ENCODE results near the gene CKLF. TPM values are rescaled to one million over a fixed set of nuclear protein-coding genes. Genes with fewer than 3 reads are reported as not detected.

Gene CKLF
- polyA plus RNA-seq, 3 donors, result 285 to 430 (median 374) TPM

DNA sequence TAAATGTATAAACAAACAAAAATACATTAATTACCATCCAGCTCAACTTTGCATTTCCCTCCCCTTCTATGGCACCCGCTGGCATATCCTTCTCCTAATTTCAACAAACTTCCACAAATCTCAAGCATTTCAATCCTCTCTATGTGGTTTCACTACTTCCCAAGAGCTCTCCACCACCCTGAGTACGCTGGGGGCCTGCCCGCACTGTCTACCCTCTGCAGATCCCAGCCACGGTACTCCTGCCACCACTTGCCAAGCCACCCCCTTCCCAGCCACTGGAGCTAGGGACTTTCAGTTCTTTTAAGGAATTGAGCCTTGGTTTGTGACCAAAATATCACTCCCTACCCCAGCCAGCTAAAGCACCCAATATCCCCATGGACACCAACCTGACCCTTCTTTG, 4.3 kb upstream of the CKLF start:
- no peaks in the 10 kb centered on the region for H3K27me3 ChIP-seq (ENCODE audit: control insufficient read depth in 2 of 2, insufficient read depth in 2 of 2, low read length in 2 of 2)
- Mint-ChIP-seq H3K4me3 (peak overlapping the region; percentile 85 to 95), H3K36me3 (peaks cover 28 to 41% of the 10 kb centered on the region in 2 donors), H3K9me3 (no peaks in the 10 kb centered on the region), H3K27me3 (ENCODE audit: low read depth in 3 of 3) (no peaks in the 10 kb centered on the region), H3K4me1 (peaks cover 76% of the 10 kb centered on the region), H3K27ac (peak overlapping the region; percentile 80 to 94 (median 89))
- H3K4me2 ChIP-seq (replicated peaks; ENCODE audit: extremely low read depth, low read length, poor library complexity, severe bottlenecking), result peak overlapping the region; percentile 88
- H3K9me3 ChIP-seq (replicated peaks in 1 of 2; ENCODE audit: control insufficient read depth in 1 of 2, insufficient read depth in 1 of 2, low read length in 2 of 2), result no peaks in the 10 kb centered on the region
- peak overlapping the region; percentile 86 for H3K9ac ChIP-seq (ENCODE audit: insufficient read depth, low read length, poor library complexity, severe bottlenecking)
- H3K79me2 ChIP-seq (ENCODE audit: insufficient read depth, low read length), result peaks cover 44% of the 10 kb centered on the region
- WGBS (ENCODE audit: insufficient coverage), result 64% methylated on average over 4 of the region's 4 CpGs
- peak overlapping the region; percentile 84 for H2AFZ ChIP-seq (ENCODE audit: insufficient read depth, low read depth, low read length, poor library complexity, severe bottlenecking)
- DNase-seq, result no peak
- H3K4me3 ChIP-seq (replicated peaks in 1 of 3; ENCODE audit: low read depth in 2 of 3, low read length in 3 of 3), result peak overlapping the region in 1 of 3 experiments; percentile 90
- H3K36me3 ChIP-seq (replicated peaks in 1 of 2; ENCODE audit: control insufficient read depth in 1 of 2, insufficient read depth in 2 of 2, low read length in 2 of 2), result peaks cover 0 to 5% of the 10 kb centered on the region in 2 donors
- TF ChIP-seq, protein P1, sequence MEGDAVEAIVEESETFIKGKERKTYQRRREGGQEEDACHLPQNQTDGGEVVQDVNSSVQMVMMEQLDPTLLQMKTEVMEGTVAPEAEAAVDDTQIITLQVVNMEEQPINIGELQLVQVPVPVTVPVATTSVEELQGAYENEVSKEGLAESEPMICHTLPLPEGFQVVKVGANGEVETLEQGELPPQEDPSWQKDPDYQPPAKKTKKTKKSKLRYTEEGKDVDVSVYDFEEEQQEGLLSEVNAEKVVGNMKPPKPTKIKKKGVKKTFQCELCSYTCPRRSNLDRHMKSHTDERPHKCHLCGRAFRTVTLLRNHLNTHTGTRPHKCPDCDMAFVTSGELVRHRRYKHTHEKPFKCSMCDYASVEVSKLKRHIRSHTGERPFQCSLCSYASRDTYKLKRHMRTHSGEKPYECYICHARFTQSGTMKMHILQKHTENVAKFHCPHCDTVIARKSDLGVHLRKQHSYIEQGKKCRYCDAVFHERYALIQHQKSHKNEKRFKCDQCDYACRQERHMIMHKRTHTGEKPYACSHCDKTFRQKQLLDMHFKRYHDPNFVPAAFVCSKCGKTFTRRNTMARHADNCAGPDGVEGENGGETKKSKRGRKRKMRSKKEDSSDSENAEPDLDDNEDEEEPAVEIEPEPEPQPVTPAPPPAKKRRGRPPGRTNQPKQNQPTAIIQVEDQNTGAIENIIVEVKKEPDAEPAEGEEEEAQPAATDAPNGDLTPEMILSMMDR (IDR thresholded peaks at IDR 0.05), result no peak
- peaks cover 75 to 83% of the 10 kb centered on the region in 2 donors for H3K4me1 ChIP-seq (ENCODE audit: control insufficient read depth in 1 of 2, insufficient read depth in 2 of 2, low read length in 2 of 2)
- intact Hi-C loops (cut with micrococcal nuclease), result loop anchor here in 1 of 2 donors (5.0 kb wide), 1 partner anchor 39 kb away; no protein-coding TSS in a partner anchor
- H4K20me1 ChIP-seq (ENCODE audit: insufficient read depth, low read length), result no peaks in the 10 kb centered on the region
- H3K27ac ChIP-seq (ENCODE audit: low read depth in 1 of 2, low read length in 2 of 2), result peak overlapping the region; percentile 54 to 86

DNA sequence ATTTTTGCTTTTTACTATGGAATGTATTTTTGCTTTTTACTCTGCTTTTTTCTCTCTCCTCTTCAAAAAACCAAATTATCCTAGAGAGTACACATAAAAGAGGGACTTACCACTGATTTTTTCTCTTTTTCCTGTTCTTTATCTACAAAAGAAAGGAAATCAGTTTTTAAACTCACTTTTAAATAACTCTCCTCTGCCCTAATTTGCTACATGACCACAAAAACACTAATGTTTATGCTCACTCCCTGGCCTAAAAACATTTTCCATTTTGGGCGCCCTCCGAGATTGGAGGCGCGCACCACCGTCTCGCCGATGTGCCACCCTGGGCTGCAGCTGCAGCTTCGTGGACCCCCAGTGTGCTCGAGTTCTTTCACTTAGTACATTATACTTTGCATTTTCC, 3.5 kb upstream of the CKLF start:
- H3K27me3 Mint-ChIP-seq (ENCODE audit: low read depth in 3 of 3), result no peaks in the 10 kb centered on the region
- peaks cover 72 to 83% of the 10 kb centered on the region in 2 donors for H3K4me1 ChIP-seq (ENCODE audit: control insufficient read depth in 1 of 2, insufficient read depth in 2 of 2, low read length in 2 of 2)
- H3K4me2 ChIP-seq (replicated peaks; ENCODE audit: extremely low read depth, low read length, poor library complexity, severe bottlenecking), result peak overlapping the region; percentile 88
- WGBS (ENCODE audit: insufficient coverage), result 83% methylated on average over 9 of the region's 9 CpGs
- no peaks in the 10 kb centered on the region for H3K27me3 ChIP-seq (ENCODE audit: control insufficient read depth in 2 of 2, insufficient read depth in 2 of 2, low read length in 2 of 2)
- TF ChIP-seq, protein P1 (IDR thresholded peaks at IDR 0.05), result no peak
- H4K20me1 ChIP-seq (ENCODE audit: insufficient read depth, low read length), result peaks cover 6% of the 10 kb centered on the region
- peak overlapping the region; percentile 70 to 90 (median 80) for H3K4me3 ChIP-seq (replicated peaks in 1 of 3; ENCODE audit: low read depth in 2 of 3, low read length in 3 of 3)
- intact Hi-C loops (cut with micrococcal nuclease), result loop anchor here in 1 of 2 donors (5.0 kb wide), 1 partner anchor 38 kb away; no protein-coding TSS in a partner anchor
- peaks cover 0 to 5% of the 10 kb centered on the region in 2 donors for H3K36me3 ChIP-seq (replicated peaks in 1 of 2; ENCODE audit: control insufficient read depth in 1 of 2, insufficient read depth in 2 of 2, low read length in 2 of 2)
- peak overlapping the region; percentile 85 to 95 for H3K4me3 Mint-ChIP-seq
- H2AFZ ChIP-seq (ENCODE audit: insufficient read depth, low read depth, low read length, poor library complexity, severe bottlenecking), result peak overlapping the region; percentile 84
- H3K27ac ChIP-seq (ENCODE audit: low read depth in 1 of 2, low read length in 2 of 2), result peak overlapping the region; percentile 85 to 86
- peaks cover 32 to 36% of the 10 kb centered on the region in 2 donors for H3K36me3 Mint-ChIP-seq
- DNase-seq, result no peak
- H3K9me3 ChIP-seq (replicated peaks in 1 of 2; ENCODE audit: control insufficient read depth in 1 of 2, insufficient read depth in 1 of 2, low read length in 2 of 2), result no peaks in the 10 kb centered on the region
- peak overlapping the region; percentile 80 to 94 (median 89) for H3K27ac Mint-ChIP-seq
- H3K9ac ChIP-seq (ENCODE audit: insufficient read depth, low read length, poor library complexity, severe bottlenecking), result peak overlapping the region; percentile 86
- H3K79me2 ChIP-seq (ENCODE audit: insufficient read depth, low read length), result peaks cover 49% of the 10 kb centered on the region
- peaks cover 78% of the 10 kb centered on the region for H3K4me1 Mint-ChIP-seq
- H3K9me3 Mint-ChIP-seq, result no peaks in the 10 kb centered on the region

Data from CD14-positive monocyte (primary cell).